HEK293 (cell line): ENCODE results near the gene GATC.

ENCODE experiments used
- CTCF ChIA-PET: fragments of 350-600 bp; formaldehyde crosslinking; extraction: SDS; loops from one replicate; lab custom pipeline; 2021; ENCODE audit warnings: antibody characterized with exemption; lab: Yijun Ruan, JAX
- POLR2A ChIA-PET: fragments of 300-600 bp; formaldehyde crosslinking; extraction: SDS; loops from one replicate; lab custom pipeline; 2020; ENCODE audit warnings: antibody characterized with exemption, inconsistent platforms; lab: Yijun Ruan, JAX
- H3K27ac ChIP-seq: fragments of 200-500 bp; sonication (Bioruptor generic); 2 replicates; pipeline ENCODE4 v1.5.1; 2014; ENCODE audit warnings: low read depth, low read length, control low read depth, inconsistent platforms; ENCODE audit errors: extremely low read depth
- H3K36me3 ChIP-seq, 2 experiments: fragments of 200-500 bp in 1 of 2; sonication (Bioruptor generic) in 1 of 2; 1 replicate in 1 of 2; 2 replicates in 1 of 2; pipeline ENCODE4 v1.5.1; 2014 to 2017; ENCODE audit warnings: inconsistent platforms in 2 of 2, low read length in 2 of 2; ENCODE audit not compliant: control insufficient read depth in 2 of 2, insufficient read depth in 1 of 2
- H3K4me1 ChIP-seq: fragments of 200-500 bp; sonication (Bioruptor generic); 2 replicates; pipeline ENCODE4 v1.5.1; 2014; ENCODE audit warnings: mild to moderate bottlenecking, low read length, inconsistent platforms; ENCODE audit not compliant: control insufficient read depth, insufficient read depth
- H3K4me3 ChIP-seq: 2 replicates; pipeline ENCODE4 v1.5.1; 2011; ENCODE audit warnings: low read depth, mild to moderate bottlenecking, control low read depth, low read length, moderate library complexity
- H3K9me3 ChIP-seq: fragments of 200-500 bp; sonication (Bioruptor generic); 2 replicates; pipeline ENCODE4 v1.5.1; 2014; ENCODE audit warnings: low read depth, low read length, inconsistent platforms; ENCODE audit not compliant: control insufficient read depth, insufficient read depth
- KLF1 ChIP-seq: fragments of 450-650 bp; formaldehyde crosslinking; IDR thresholded peaks from 2 replicates; pipeline ENCODE4 v1.5.1; 2016; ENCODE audit warnings: missing biosample characterization, missing genetic modification characterization
- KLF7 ChIP-seq: fragments of 450-650 bp; formaldehyde crosslinking; IDR thresholded peaks from 2 replicates; pipeline ENCODE4 v1.5.1; 2016; ENCODE audit warnings: missing biosample characterization, missing genetic modification characterization, borderline replicate concordance
- PRDM1 ChIP-seq: fragments of 450-650 bp; formaldehyde crosslinking; IDR thresholded peaks from 2 replicates; pipeline ENCODE4; 2016; ENCODE audit warnings: missing biosample characterization, missing genetic modification characterization
- RBAK ChIP-seq: fragments of 450-650 bp; formaldehyde crosslinking; IDR thresholded peaks from 2 replicates; pipeline ENCODE4 v1.5.1; 2016; ENCODE audit warnings: missing biosample characterization, missing genetic modification characterization
- SP2 ChIP-seq: fragments of 450-650 bp; formaldehyde crosslinking; IDR thresholded peaks from 2 replicates; pipeline ENCODE4 v1.5.1; 2016; ENCODE audit warnings: missing biosample characterization, missing genetic modification characterization
- SP3 ChIP-seq: fragments of 450-650 bp; formaldehyde crosslinking; IDR thresholded peaks from 2 replicates; pipeline ENCODE4 v1.5.1; 2016; ENCODE audit warnings: missing biosample characterization, missing genetic modification characterization
- YY2 ChIP-seq: fragments of 450-650 bp; formaldehyde crosslinking; IDR thresholded peaks from 2 replicates; pipeline ENCODE4 v1.5.1; 2016; ENCODE audit warnings: missing biosample characterization, missing genetic modification characterization
- ZBTB8A ChIP-seq: fragments of 450-650 bp; formaldehyde crosslinking; IDR thresholded peaks from 2 replicates; pipeline ENCODE4 v1.5.1; 2016; ENCODE audit warnings: missing biosample characterization, missing genetic modification characterization
- ZFP69B ChIP-seq: fragments of 450-650 bp; formaldehyde crosslinking; IDR thresholded peaks from 2 replicates; pipeline ENCODE4 v1.5.1; 2016; ENCODE audit warnings: missing biosample characterization, missing genetic modification characterization
- ZNF10 ChIP-seq: fragments of 450-650 bp; formaldehyde crosslinking; IDR thresholded peaks from 2 replicates; pipeline ENCODE4 v1.5.1; 2017; ENCODE audit warnings: missing biosample characterization, missing genetic modification characterization
- ZNF121 ChIP-seq: fragments of 450-650 bp; formaldehyde crosslinking; IDR thresholded peaks from 2 replicates; pipeline ENCODE4 v1.5.1; 2016; ENCODE audit warnings: missing biosample characterization, missing genetic modification characterization
- ZNF132 ChIP-seq: fragments of 450-650 bp; formaldehyde crosslinking; IDR thresholded peaks from 2 replicates; pipeline ENCODE4 v1.5.1; 2017; ENCODE audit warnings: missing biosample characterization, missing genetic modification characterization, borderline replicate concordance
- ZNF202 ChIP-seq: fragments of 450-650 bp; formaldehyde crosslinking; IDR thresholded peaks from 2 replicates; pipeline ENCODE4 v1.5.1; 2016; ENCODE audit warnings: missing biosample characterization, missing genetic modification characterization, borderline replicate concordance
- ZNF239 ChIP-seq: fragments of 450-650 bp; formaldehyde crosslinking; IDR thresholded peaks from 2 replicates; pipeline ENCODE4 v1.5.1; 2016; ENCODE audit warnings: missing biosample characterization, missing genetic modification characterization
- ZNF24 ChIP-seq: fragments of 450-650 bp; formaldehyde crosslinking; IDR thresholded peaks from 2 replicates; pipeline ENCODE4 v1.5.1; 2016; ENCODE audit warnings: missing biosample characterization, missing genetic modification characterization
- ZNF266 ChIP-seq: fragments of 450-650 bp; formaldehyde crosslinking; IDR thresholded peaks from 2 replicates; pipeline ENCODE4 v1.5.1; 2016; ENCODE audit warnings: missing biosample characterization, missing genetic modification characterization, low read depth
- ZNF311 ChIP-seq: fragments of 450-650 bp; formaldehyde crosslinking; IDR thresholded peaks from 2 replicates; pipeline ENCODE4 v1.5.1; 2017; ENCODE audit warnings: missing biosample characterization, missing genetic modification characterization, borderline replicate concordance
- ZNF404 ChIP-seq: fragments of 450-650 bp; formaldehyde crosslinking; IDR thresholded peaks from 2 replicates; pipeline ENCODE4 v1.5.1; 2017; ENCODE audit warnings: missing biosample characterization, missing genetic modification characterization
- ZNF433 ChIP-seq: fragments of 450-650 bp; formaldehyde crosslinking; IDR thresholded peaks from 2 replicates; pipeline ENCODE4 v1.5.1; 2016; ENCODE audit warnings: missing biosample characterization, missing genetic modification characterization, low read depth
- ZNF654 ChIP-seq: fragments of 450-650 bp; formaldehyde crosslinking; IDR thresholded peaks from 2 replicates; pipeline ENCODE4 v1.5.1; 2016; ENCODE audit warnings: low read depth, missing biosample characterization, missing genetic modification characterization
- TF ChIP-seq, protein P1 (sequence below): fragments of 450-650 bp; formaldehyde crosslinking; IDR thresholded peaks from 2 replicates; pipeline ENCODE4 v1.5.1; 2016; ENCODE audit warnings: missing biosample characterization, missing genetic modification characterization
- TF ChIP-seq, protein P2 (sequence below): fragments of 450-650 bp; formaldehyde crosslinking; IDR thresholded peaks from 2 replicates; pipeline ENCODE4 v1.5.1; 2016; ENCODE audit warnings: missing biosample characterization, missing genetic modification characterization
- TF ChIP-seq, protein P3 (sequence below): fragments of 450-650 bp; formaldehyde crosslinking; IDR thresholded peaks from 2 replicates; pipeline ENCODE4 v1.5.1; 2016; ENCODE audit warnings: missing biosample characterization, missing genetic modification characterization, borderline replicate concordance
- TF ChIP-seq, protein P4 (sequence below): fragments of 450-650 bp; formaldehyde crosslinking; IDR thresholded peaks from 2 replicates; pipeline ENCODE4 v1.5.1; 2016; ENCODE audit warnings: missing biosample characterization, missing genetic modification characterization
- TF ChIP-seq, protein P5 (sequence below): fragments of 450-650 bp; formaldehyde crosslinking; IDR thresholded peaks from 2 replicates; pipeline ENCODE4 v1.5.1; 2016; ENCODE audit warnings: missing biosample characterization, missing genetic modification characterization

GATC gene

DNA sequence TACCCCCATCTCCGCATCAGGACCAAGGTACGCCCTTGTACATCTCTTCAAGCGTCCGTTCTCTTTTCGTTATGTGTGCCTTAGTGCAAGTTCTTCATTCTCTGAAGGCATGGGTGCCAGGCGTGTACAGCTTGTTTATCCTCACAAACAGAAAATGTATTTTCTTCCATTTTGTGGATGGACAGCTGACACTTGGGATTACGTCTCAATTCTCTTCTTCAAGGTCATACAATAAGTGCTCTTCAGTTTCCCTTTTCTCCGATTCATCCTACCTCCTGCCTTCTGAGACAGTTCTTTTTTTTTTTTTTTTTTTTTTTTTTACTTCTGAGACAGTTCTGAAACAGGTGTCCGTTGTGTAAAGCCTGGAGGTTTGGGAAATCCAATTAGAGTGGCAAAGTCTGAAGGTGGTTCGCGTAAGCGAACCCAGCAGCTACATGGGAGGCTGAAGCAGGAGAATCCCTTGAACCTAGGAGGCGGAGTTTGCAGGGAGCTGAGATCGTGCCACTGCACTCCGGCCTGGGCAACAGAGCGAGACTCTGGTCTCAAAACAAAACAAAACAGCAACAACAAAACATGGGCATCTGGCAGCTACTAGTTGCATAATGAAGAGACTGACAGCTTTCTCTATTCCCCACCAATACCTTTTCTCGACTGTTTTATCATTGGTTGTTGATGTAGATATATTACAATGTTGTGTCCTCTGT lies 7.6 kb upstream of the GATC start:
- H3K27ac ChIP-seq, result peak overlapping the region; percentile 75

DNA sequence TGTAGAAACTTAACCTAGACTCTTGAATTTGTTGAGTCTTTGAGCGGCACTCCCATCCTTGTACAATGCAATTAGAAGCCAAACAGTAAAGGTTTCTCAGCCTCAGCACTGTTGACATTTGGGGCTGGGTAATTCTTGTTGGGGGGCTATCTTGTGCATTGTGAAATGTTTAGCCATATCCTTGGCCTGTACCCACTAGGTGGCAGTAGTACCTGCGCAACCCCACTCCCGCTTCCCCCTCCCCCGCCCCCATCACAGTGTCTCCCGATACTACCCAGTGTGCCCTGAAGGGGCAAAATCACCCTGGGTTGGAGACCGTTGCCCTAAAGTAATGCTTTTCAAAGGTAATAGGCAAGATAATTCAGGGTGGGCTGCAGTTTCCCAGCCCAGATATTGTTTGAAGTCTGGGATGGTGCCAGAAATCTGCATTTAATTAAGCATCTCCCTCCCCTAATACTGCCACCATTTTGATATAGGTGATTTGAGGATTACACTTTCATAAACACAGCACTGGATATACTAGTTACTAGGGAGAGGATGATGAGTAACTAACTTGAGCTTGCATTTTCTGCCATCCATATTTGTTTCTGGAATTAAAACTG lies 6.5 kb upstream of the GATC start:
- H3K27ac ChIP-seq, result no peak overlapping the region
- TF ChIP-seq ZNF24 (tag by site-specific recombination) (no peak), ZNF202 (tag by site-specific recombination) (no peak), YY2 (no peak), PRDM1 (tag by site-specific recombination) (no peak), SP2 (tag by site-specific recombination) (no peak), ZNF404 (tag by site-specific recombination) (no peak), ZNF239 (tag by site-specific recombination) (no peak), RBAK (tag by site-specific recombination) (no peak), KLF7 (tag by site-specific recombination) (no peak), ZNF654 (tag by site-specific recombination) (peak; percentile 58), ZNF433 (no peak), ZNF266 (tag by site-specific recombination) (no peak), ZNF10 (tag by site-specific recombination) (no peak), SP3 (tag by site-specific recombination) (no peak), ZBTB8A (peak; percentile 40), KLF1 (tag by site-specific recombination) (peak; percentile 27; the same call in 1 of the 2 replicates), ZNF311 (tag by site-specific recombination) (no peak)
- TF ChIP-seq, protein P1, sequence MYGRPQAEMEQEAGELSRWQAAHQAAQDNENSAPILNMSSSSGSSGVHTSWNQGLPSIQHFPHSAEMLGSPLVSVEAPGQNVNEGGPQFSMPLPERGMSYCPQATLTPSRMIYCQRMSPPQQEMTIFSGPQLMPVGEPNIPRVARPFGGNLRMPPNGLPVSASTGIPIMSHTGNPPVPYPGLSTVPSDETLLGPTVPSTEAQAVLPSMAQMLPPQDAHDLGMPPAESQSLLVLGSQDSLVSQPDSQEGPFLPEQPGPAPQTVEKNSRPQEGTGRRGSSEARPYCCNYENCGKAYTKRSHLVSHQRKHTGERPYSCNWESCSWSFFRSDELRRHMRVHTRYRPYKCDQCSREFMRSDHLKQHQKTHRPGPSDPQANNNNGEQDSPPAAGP (tag by site-specific recombination), result 0 out of 2 replicates have a peak, but pooled peaks have one; percentile 48
- TF ChIP-seq, protein P2, sequence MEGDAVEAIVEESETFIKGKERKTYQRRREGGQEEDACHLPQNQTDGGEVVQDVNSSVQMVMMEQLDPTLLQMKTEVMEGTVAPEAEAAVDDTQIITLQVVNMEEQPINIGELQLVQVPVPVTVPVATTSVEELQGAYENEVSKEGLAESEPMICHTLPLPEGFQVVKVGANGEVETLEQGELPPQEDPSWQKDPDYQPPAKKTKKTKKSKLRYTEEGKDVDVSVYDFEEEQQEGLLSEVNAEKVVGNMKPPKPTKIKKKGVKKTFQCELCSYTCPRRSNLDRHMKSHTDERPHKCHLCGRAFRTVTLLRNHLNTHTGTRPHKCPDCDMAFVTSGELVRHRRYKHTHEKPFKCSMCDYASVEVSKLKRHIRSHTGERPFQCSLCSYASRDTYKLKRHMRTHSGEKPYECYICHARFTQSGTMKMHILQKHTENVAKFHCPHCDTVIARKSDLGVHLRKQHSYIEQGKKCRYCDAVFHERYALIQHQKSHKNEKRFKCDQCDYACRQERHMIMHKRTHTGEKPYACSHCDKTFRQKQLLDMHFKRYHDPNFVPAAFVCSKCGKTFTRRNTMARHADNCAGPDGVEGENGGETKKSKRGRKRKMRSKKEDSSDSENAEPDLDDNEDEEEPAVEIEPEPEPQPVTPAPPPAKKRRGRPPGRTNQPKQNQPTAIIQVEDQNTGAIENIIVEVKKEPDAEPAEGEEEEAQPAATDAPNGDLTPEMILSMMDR (tag by site-specific recombination), result 0 out of 2 replicates have a peak, but pooled peaks have one; percentile 61
- TF ChIP-seq, protein P3, sequence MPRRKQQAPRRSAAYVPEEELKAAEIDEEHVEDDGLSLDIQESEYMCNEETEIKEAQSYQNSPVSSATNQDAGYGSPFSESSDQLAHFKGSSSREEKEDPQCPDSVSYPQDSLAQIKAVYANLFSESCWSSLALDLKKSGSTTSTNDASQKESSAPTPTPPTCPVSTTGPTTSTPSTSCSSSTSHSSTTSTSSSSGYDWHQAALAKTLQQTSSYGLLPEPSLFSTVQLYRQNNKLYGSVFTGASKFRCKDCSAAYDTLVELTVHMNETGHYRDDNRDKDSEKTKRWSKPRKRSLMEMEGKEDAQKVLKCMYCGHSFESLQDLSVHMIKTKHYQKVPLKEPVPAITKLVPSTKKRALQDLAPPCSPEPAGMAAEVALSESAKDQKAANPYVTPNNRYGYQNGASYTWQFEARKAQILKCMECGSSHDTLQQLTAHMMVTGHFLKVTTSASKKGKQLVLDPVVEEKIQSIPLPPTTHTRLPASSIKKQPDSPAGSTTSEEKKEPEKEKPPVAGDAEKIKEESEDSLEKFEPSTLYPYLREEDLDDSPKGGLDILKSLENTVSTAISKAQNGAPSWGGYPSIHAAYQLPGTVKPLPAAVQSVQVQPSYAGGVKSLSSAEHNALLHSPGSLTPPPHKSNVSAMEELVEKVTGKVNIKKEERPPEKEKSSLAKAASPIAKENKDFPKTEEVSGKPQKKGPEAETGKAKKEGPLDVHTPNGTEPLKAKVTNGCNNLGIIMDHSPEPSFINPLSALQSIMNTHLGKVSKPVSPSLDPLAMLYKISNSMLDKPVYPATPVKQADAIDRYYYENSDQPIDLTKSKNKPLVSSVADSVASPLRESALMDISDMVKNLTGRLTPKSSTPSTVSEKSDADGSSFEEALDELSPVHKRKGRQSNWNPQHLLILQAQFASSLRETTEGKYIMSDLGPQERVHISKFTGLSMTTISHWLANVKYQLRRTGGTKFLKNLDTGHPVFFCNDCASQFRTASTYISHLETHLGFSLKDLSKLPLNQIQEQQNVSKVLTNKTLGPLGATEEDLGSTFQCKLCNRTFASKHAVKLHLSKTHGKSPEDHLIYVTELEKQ (tag by site-specific recombination), result no peak
- TF ChIP-seq, protein P4, sequence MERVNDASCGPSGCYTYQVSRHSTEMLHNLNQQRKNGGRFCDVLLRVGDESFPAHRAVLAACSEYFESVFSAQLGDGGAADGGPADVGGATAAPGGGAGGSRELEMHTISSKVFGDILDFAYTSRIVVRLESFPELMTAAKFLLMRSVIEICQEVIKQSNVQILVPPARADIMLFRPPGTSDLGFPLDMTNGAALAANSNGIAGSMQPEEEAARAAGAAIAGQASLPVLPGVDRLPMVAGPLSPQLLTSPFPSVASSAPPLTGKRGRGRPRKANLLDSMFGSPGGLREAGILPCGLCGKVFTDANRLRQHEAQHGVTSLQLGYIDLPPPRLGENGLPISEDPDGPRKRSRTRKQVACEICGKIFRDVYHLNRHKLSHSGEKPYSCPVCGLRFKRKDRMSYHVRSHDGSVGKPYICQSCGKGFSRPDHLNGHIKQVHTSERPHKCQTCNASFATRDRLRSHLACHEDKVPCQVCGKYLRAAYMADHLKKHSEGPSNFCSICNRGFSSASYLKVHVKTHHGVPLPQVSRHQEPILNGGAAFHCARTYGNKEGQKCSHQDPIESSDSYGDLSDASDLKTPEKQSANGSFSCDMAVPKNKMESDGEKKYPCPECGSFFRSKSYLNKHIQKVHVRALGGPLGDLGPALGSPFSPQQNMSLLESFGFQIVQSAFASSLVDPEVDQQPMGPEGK (tag by site-specific recombination), result peak; percentile 84

More for the DNA sequence above, 7.6 kb upstream of the GATC start:
- POLR2A ChIA-PET, result interaction anchor here (0.6 to 2.4 kb wide), 10 partner anchors 9 to 1053 kb away, joined by 3 to 17 read pairs (median 4); partner anchors contain the start of gene RPLP0
- no peaks in the 10 kb centered on the region for H3K4me1 ChIP-seq
- CTCF ChIA-PET, result interaction anchor here (0.6 to 4.3 kb wide), 14 partner anchors 9 to 231 kb away, joined by 3 to 20 read pairs (median 4); no protein-coding TSS in a partner anchor
- no peaks in the 10 kb centered on the region for H3K9me3 ChIP-seq
- peak overlapping the region; percentile 90 for H3K4me3 ChIP-seq
- TF ChIP-seq, protein P5, sequence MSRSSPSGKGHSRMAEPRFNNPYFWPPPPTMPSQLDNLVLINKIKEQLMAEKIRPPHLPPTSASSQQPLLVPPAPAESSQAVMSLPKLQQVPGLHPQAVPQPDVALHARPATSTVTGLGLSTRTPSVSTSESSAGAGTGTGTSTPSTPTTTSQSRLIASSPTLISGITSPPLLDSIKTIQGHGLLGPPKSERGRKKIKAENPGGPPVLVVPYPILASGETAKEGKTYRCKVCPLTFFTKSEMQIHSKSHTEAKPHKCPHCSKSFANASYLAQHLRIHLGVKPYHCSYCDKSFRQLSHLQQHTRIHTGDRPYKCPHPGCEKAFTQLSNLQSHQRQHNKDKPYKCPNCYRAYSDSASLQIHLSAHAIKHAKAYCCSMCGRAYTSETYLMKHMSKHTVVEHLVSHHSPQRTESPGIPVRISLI (tag by site-specific recombination), result peak; percentile 86
- TF ChIP-seq ZFP69B (0 out of 2 replicates have a peak, but pooled peaks have one; percentile 4), ZNF132 (no peak), ZNF121 (tag by site-specific recombination) (peak; percentile 78)
- H3K36me3 ChIP-seq, result peaks cover 28 to 40% of the 10 kb centered on the region in 2 experiments; a peak in 2 of 3 replicates

More for the DNA sequence above, 6.5 kb upstream of the GATC start:
- H3K4me3 ChIP-seq, result peak overlapping the region; percentile 14; the same call in 1 of the 2 replicates
- no peaks in the 10 kb centered on the region for H3K9me3 ChIP-seq
- POLR2A ChIA-PET, result interaction anchor here (2.4 kb wide), 1 partner anchor 239 kb away, joined by 17 read pairs; the partner anchor contains the start of gene RPLP0
- peaks cover 32 to 51% of the 10 kb centered on the region in 2 experiments for H3K36me3 ChIP-seq
- peaks cover under 1% of the 10 kb centered on the region; the same call in 1 of the 2 replicates for H3K4me1 ChIP-seq
- CTCF ChIA-PET, result interaction anchor here (0.6 to 1.6 kb wide), 16 partner anchors 10 to 208 kb away, joined by 3 to 7 read pairs (median 3); partner anchors contain the start of gene COQ5
